Chondrocyte (in vitro differentiated cells): ENCODE results near the gene TOMM40. TPM values are rescaled to one million over a fixed set of nuclear protein-coding genes. Genes with fewer than 3 reads are reported as not detected.
A peak's percentile ranks its signal among the peaks of the same experiment; 100 is the strongest.
"Not testable (repeated sequence)": the region's sequence is repeated elsewhere in the genome, so short reads cannot be mapped to it uniquely, and the experiment has no call there.

Experiments
- DNase-seq: peaks from one replicate; pipeline ENCODE4 v3.0.0; 2021; ENCODE audit warnings: mixed read lengths, low spot score
- H3K27ac Mint-ChIP-seq: one replicate; pipeline ENCODE4 v1.8.0; 2021; ENCODE audit warnings: mild to moderate bottlenecking, moderate library complexity, mixed read lengths; ENCODE audit not compliant: unreplicated experiment
- H3K27me3 Mint-ChIP-seq: 2 replicates; pipeline ENCODE4 v1.8.0; 2021; ENCODE audit warnings: low read depth, mixed read lengths
- H3K36me3 Mint-ChIP-seq: 2 replicates; pipeline ENCODE4 v1.8.0; 2021; ENCODE audit warnings: low read depth, mixed read lengths
- H3K4me1 Mint-ChIP-seq: 2 replicates; pipeline ENCODE4 v1.8.0; 2021; ENCODE audit warnings: low read depth, mild to moderate bottlenecking, mixed read lengths
- H3K4me3 Mint-ChIP-seq: one replicate; pipeline ENCODE4 v1.8.0; 2021; ENCODE audit warnings: mild to moderate bottlenecking, moderate library complexity, mixed read lengths; ENCODE audit not compliant: unreplicated experiment
- H3K9me3 Mint-ChIP-seq: 2 replicates; pipeline ENCODE4 v1.8.0; 2021; ENCODE audit warnings: low read depth, mixed read lengths
- total RNA-seq: library from RNA; stranded (reverse); gene quantifications from 3 replicates; pipeline ENCODE4 v1.2.1, GENCODE V29; 2021
- TF ChIP-seq, protein P1 (sequence below): fragments of 200-600 bp; sonication (generic); IDR thresholded peaks from 2 replicates; pipeline ENCODE4 v1.5.0; 2021; ENCODE audit warnings: antibody characterized with exemption, mild to moderate bottlenecking, moderate library complexity

The TOMM40 gene
- total RNA-seq, 1 donor from 2014 or later = 40.9 TPM

DNA sequence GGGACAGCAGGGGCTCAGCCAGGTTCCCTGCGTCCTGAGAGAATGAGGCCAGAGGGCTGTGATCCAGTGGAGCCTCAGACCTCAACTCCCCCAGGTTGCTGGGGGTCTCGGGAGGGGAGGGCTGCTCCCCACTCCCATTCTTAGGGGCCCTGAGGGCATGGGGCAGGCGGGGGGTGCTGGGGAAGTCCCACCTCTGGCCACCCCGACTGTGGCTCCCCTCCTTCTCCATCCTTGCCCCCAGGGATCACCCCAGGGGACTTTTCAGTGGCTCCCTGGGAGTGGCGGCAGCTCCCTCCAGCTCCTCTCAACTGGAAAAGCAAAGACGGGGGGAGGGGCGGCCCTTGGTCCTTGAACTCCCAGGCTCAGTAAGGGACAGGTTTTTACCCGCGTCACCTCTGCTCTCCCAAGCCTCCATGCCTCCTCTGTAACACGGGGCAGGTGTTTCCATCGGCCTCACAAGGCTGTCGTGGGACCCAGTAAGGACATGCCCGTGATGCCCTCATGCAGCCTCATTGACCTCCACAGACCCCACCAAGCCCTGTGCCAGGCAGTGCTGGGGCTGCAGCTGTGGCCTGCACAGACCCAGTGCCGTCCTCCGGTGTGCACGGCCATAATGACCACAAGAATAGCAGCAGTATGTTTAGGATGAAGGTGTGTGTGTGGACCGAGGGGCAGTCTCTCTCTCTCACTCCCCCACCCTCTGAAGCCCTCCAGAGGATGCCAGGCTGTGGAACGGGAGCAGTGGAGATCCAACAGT, 11.6 kb upstream of the TOMM40 start:
- Mint-ChIP-seq H3K36me3 (peaks cover 30% of the 10 kb centered on the region), H3K27ac (peak overlapping the region; percentile 52), H3K4me3 (no peak overlapping the region)

DNA sequence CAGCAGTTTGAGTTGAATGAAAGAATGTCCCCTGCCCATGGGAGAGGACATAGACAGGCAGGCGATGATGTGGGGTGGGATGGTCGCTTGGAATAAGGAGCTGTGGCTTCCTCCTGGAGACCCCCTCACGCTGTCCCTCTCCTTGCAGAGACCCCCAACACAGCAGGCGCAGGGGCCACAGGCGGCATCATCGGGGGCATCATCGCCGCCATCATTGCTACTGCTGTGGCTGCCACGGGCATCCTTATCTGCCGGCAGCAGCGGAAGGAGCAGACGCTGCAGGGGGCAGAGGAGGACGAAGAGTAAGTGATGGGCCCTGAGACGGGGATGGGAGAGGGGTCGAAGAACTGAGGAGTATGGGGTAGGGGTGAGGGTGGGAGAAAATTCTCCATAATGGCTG, 9.0 kb upstream of the TOMM40 start:
- Mint-ChIP-seq H3K4me3 (no peak overlapping the region), H3K27me3 (no peaks in the 10 kb centered on the region)

More for the DNA sequence above, 11.6 kb upstream of the TOMM40 start:
- no peak for DNase-seq
- no peaks in the 10 kb centered on the region for H3K9me3 Mint-ChIP-seq
- no peaks in the 10 kb centered on the region for H3K27me3 Mint-ChIP-seq
- H3K4me1 Mint-ChIP-seq = peaks cover 50% of the 10 kb centered on the region
- TF ChIP-seq, protein P1, sequence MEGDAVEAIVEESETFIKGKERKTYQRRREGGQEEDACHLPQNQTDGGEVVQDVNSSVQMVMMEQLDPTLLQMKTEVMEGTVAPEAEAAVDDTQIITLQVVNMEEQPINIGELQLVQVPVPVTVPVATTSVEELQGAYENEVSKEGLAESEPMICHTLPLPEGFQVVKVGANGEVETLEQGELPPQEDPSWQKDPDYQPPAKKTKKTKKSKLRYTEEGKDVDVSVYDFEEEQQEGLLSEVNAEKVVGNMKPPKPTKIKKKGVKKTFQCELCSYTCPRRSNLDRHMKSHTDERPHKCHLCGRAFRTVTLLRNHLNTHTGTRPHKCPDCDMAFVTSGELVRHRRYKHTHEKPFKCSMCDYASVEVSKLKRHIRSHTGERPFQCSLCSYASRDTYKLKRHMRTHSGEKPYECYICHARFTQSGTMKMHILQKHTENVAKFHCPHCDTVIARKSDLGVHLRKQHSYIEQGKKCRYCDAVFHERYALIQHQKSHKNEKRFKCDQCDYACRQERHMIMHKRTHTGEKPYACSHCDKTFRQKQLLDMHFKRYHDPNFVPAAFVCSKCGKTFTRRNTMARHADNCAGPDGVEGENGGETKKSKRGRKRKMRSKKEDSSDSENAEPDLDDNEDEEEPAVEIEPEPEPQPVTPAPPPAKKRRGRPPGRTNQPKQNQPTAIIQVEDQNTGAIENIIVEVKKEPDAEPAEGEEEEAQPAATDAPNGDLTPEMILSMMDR = no peak

DNA sequence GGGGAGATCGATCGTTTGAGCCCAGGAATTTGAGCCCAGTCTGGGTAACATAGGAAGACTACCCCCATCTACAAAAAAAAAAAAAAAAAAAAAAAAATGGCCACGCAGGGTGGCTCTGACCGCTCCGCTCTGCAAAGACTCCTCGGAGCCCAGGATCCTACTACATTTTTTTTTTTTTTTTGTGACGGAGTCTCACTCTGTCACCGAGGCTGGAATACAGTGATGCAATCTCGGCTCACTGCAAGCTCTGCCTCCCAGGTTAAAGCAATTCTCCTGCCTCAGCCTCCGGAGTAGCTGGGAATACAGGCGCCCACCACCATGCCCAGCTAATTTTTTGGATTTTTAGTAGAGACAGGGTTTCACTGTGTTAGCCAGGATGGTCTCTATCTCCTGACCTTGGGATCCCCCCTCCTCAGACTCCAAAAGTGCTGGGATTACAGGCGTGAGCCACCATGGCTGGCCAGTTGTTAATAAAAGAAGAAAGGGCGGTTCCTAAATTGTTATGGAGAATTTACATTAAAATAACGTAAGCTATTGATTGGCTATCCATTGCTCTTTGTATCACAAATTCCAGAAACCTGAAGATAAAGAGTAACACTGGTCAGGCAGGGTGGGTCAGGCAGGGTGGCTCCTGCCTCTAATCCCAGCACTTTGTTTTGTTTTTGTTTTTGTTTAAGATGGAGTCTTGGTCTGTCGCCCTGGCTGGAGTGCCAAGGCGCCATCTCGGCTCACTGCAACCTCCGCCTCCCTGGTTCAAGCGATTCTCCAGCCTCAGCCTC, 8.2 kb upstream of the TOMM40 start:
- H3K27me3 Mint-ChIP-seq, H3K9me3 Mint-ChIP-seq, DNase-seq, H3K4me3 Mint-ChIP-seq: not testable (repeated sequence)
- H3K27ac Mint-ChIP-seq = peak overlapping the region; percentile 70
- peaks cover 24% of the 10 kb centered on the region for H3K36me3 Mint-ChIP-seq
- peaks cover 26% of the 10 kb centered on the region for H3K4me1 Mint-ChIP-seq

More for the DNA sequence above, 9.0 kb upstream of the TOMM40 start:
- TF ChIP-seq, protein P1 = no peak
- H3K36me3 Mint-ChIP-seq = peaks cover 20% of the 10 kb centered on the region
- DNase-seq = no peak
- H3K27ac Mint-ChIP-seq = peak overlapping the region; percentile 60
- H3K9me3 Mint-ChIP-seq = no peaks in the 10 kb centered on the region
- peaks cover 29% of the 10 kb centered on the region for H3K4me1 Mint-ChIP-seq

DNA sequence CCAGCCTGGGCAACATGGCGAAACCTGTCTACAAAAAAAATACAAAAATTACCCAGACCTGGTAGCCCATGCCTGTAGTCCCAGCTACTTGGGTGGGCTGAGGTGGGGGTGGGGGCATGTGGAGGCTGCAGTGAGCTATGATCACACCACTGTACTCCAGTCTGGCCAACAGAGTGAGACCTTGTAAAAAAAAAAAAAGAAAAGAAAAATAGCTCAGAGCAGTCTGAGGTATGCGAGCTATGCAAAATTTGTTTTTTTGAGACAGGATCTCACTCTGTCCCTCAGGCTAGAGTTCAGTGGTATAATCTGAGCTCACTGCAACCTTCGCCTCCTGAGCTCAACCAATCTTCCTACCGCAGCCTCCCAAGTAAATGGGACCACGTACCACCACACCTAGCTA, 7.1 kb upstream of the TOMM40 start:
- Mint-ChIP-seq H3K9me3 (no peaks in the 10 kb centered on the region), H3K27me3 (no peaks in the 10 kb centered on the region), H3K4me3 (no peak overlapping the region), H3K4me1 (peaks cover 26% of the 10 kb centered on the region), H3K36me3 (peaks cover 24% of the 10 kb centered on the region), H3K27ac (peak overlapping the region; percentile 91)
- TF ChIP-seq, protein P1 = no peak
- no peak for DNase-seq

DNA sequence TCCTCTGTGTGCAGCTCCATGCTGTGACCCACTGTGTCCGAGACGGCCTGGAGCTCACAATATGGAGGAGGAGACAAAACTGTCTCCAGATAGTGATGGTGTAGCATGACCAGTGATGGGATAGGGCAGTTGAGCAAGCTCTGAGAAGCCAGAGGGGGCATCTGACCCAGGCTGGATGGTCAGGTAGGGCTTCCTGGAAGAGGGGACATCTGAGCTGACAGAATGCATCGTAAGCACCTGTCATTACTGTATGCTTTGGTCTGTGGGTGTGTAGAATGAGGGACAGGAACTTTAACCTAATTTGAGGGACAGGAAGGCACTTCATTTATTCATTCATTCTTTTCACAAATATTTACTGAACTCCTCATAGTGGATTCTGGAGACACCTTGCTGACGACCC, 6.5 kb upstream of the TOMM40 start:
- peaks cover 28% of the 10 kb centered on the region for H3K4me1 Mint-ChIP-seq
- H3K27me3 Mint-ChIP-seq = no peaks in the 10 kb centered on the region
- no peaks in the 10 kb centered on the region for H3K9me3 Mint-ChIP-seq
- peak overlapping the region; percentile 91 for H3K27ac Mint-ChIP-seq
- peaks cover 26% of the 10 kb centered on the region for H3K36me3 Mint-ChIP-seq
- no peak overlapping the region for H3K4me3 Mint-ChIP-seq
- no peak for DNase-seq
- TF ChIP-seq, protein P1 = no peak
